Astrocyte of the spinal cord (primary cell): Measurements from ENCODE around the gene COL4A2.

ENCODE experiments used
- DNase-seq: peaks from one replicate; pipeline ENCODE4 v3.0.0; 2011; ENCODE audit warnings: low read depth, low spot score
- H3K4me3 ChIP-seq: 2 replicates; pipeline ENCODE4 v1.5.1; 2011; ENCODE audit warnings: low read depth, mild to moderate bottlenecking, low read length, moderate library complexity
- CTCF ChIP-seq: IDR thresholded peaks from 2 replicates; pipeline ENCODE4 v1.5.1; 2012; ENCODE audit warnings: low read depth, mild to moderate bottlenecking, low read length, inconsistent platforms
- in situ Hi-C: cut with HindIII; loops from 2 replicates; pipeline ENCODE4 v1.10.0; 2017; ENCODE audit warnings: low sequenced_read_pairs

COL4A2 gene

GRCh38 chr13:110382229-110382628 lies 75.1 kb downstream of the COL4A2 start:
- in situ Hi-C loops = no loop called here
- no peak overlapping the region for H3K4me3 ChIP-seq
- DNase-seq = peak; percentile 87
- TF ChIP-seq CTCF = no peak

- no peak for DNase-seq
- no peak overlapping the region for H3K4me3 ChIP-seq
- no peak for TF ChIP-seq CTCF
- in situ Hi-C loops = no loop called here
These were observed 75.7 kb downstream of the COL4A2 start for GRCh38 chr13:110382830-110383229.

- H3K4me3 ChIP-seq = no peak overlapping the region
- peak; percentile 68 for DNase-seq
- TF ChIP-seq CTCF = no peak
- in situ Hi-C loops = no loop called here
These were observed 80.5 kb downstream of the COL4A2 start for GRCh38 chr13:110387451-110388107.

- no peak for TF ChIP-seq CTCF
- in situ Hi-C loops = no loop called here
- no peak overlapping the region for H3K4me3 ChIP-seq
- peak; percentile 78 for DNase-seq
These were observed 81.2 kb downstream of the COL4A2 start for GRCh38 chr13:110388108-110388943.

- H3K4me3 ChIP-seq = no peak overlapping the region
- in situ Hi-C loops = no loop called here
- DNase-seq = peak; percentile 91
- TF ChIP-seq CTCF = no peak
These were observed 83.5 kb downstream of the COL4A2 start for GRCh38 chr13:110390567-110390966.

- H3K4me3 ChIP-seq = no peak overlapping the region
- in situ Hi-C loops = no loop called here
- peak; percentile 63 for DNase-seq
- TF ChIP-seq CTCF = no peak
These were observed 84.2 kb downstream of the COL4A2 start for GRCh38 chr13:110391273-110391672.
